Measurements from ENCODE around the gene CHRND.

DNA sequence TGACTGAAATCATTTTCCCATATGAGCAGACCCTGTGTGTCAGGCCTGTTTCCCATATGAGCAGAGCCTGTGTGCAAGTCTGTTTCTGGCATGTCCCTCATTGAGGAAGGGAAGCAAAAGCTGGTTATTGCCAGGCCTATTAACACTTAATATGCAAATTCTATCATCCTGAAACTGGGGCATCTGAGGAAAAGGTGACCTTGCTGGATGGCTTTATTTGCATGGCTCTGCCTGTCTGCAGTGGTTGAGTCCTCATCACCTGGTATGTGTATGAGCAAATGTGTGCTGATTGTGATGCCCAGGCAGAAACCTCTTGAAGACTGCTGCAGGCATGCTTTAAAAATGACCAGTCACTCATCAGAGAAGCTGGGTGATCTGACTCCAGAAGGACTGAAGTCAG is 55.8 kb downstream of the CHRND start:
- TF ChIP-seq, protein P1, sequence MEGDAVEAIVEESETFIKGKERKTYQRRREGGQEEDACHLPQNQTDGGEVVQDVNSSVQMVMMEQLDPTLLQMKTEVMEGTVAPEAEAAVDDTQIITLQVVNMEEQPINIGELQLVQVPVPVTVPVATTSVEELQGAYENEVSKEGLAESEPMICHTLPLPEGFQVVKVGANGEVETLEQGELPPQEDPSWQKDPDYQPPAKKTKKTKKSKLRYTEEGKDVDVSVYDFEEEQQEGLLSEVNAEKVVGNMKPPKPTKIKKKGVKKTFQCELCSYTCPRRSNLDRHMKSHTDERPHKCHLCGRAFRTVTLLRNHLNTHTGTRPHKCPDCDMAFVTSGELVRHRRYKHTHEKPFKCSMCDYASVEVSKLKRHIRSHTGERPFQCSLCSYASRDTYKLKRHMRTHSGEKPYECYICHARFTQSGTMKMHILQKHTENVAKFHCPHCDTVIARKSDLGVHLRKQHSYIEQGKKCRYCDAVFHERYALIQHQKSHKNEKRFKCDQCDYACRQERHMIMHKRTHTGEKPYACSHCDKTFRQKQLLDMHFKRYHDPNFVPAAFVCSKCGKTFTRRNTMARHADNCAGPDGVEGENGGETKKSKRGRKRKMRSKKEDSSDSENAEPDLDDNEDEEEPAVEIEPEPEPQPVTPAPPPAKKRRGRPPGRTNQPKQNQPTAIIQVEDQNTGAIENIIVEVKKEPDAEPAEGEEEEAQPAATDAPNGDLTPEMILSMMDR (IDR thresholded peaks at IDR 0.05; ENCODE audit: insufficient read depth, low read depth, low read length) = no peak
- TF ChIP-seq EZH2 (IDR thresholded peaks at IDR 0.05; ENCODE audit: insufficient read depth, low read length) = no peak
